Ascending aorta (tissue), 2 donors: ENCODE data around the gene KIAA0825. TPM values are rescaled to one million over a fixed set of nuclear protein-coding genes. Genes with fewer than 3 reads are reported as not detected.
A peak's percentile ranks its signal among the peaks of the same experiment; 100 is the strongest.

Experiments used
- DNase-seq, 2 donors: peaks; one replicate each; pipeline ENCODE4 v3.0.0-alpha.2; 2019; ENCODE audit warnings: low spot score in 2 of 2
- H3K27ac ChIP-seq, 2 donors: fragments of 200-600 bp; sonication (generic); one replicate each; pipeline ENCODE4 v1.5.1; 2016 to 2017; ENCODE audit warnings: mild to moderate bottlenecking in 1 of 2
- H3K27me3 ChIP-seq: fragments of 200-600 bp; sonication (generic); one replicate; pipeline ENCODE4 v1.5.1; 2017
- H3K36me3 ChIP-seq, 2 donors: fragments of 200-600 bp; sonication (generic); one replicate each; pipeline ENCODE4 v1.5.1; 2016
- H3K4me1 ChIP-seq, 2 donors: fragments of 200-600 bp; sonication (generic); one replicate each; pipeline ENCODE4 v1.5.1; 2016 to 2017; ENCODE audit warnings: mild to moderate bottlenecking in 1 of 2
- H3K4me3 ChIP-seq, 2 donors: fragments of 200-600 bp; sonication (generic); one replicate each; pipeline ENCODE4 v1.5.1; 2016 to 2017; ENCODE audit warnings: mild to moderate bottlenecking in 1 of 2
- H3K9me3 ChIP-seq, 2 donors: fragments of 200-600 bp; sonication (generic); one replicate each; pipeline ENCODE4 v1.5.1; 2016
- intact Hi-C: fragments of 100-400 bp; cut with DNase I; formaldehyde crosslinking; loops from one replicate; pipeline ENCODE4 v1.15.1; 2023
- total RNA-seq: library from RNA; depleted of rRNA; stranded (reverse); fragments of >200 nt; gene quantifications from one replicate; pipeline ENCODE4 v1.1.0, GENCODE V29; 2016
- TF ChIP-seq, protein P1 (sequence below), 3 experiments: fragments of 200-600 bp in 2 of 3; fragments of 450-650 bp in 1 of 3; sonication (generic) in 2 of 3; IDR thresholded peaks; one replicate each; pipeline ENCODE4 v1.5.1; 2016 to 2019; ENCODE audit warnings: antibody characterized with exemption in 3 of 3, mild to moderate bottlenecking in 1 of 3, moderate library complexity in 1 of 3

KIAA0825 gene
- total RNA-seq, 1 donor from 2014 or later: 2.4 TPM

GRCh38 chr5:94627191-94627590, 8.8 kb upstream of the KIAA0825 start:
- no peaks in the 10 kb centered on the region for H3K27me3 ChIP-seq
- TF ChIP-seq, protein P1, sequence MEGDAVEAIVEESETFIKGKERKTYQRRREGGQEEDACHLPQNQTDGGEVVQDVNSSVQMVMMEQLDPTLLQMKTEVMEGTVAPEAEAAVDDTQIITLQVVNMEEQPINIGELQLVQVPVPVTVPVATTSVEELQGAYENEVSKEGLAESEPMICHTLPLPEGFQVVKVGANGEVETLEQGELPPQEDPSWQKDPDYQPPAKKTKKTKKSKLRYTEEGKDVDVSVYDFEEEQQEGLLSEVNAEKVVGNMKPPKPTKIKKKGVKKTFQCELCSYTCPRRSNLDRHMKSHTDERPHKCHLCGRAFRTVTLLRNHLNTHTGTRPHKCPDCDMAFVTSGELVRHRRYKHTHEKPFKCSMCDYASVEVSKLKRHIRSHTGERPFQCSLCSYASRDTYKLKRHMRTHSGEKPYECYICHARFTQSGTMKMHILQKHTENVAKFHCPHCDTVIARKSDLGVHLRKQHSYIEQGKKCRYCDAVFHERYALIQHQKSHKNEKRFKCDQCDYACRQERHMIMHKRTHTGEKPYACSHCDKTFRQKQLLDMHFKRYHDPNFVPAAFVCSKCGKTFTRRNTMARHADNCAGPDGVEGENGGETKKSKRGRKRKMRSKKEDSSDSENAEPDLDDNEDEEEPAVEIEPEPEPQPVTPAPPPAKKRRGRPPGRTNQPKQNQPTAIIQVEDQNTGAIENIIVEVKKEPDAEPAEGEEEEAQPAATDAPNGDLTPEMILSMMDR (IDR thresholded peaks at IDR 0.05): no peak

DNA sequence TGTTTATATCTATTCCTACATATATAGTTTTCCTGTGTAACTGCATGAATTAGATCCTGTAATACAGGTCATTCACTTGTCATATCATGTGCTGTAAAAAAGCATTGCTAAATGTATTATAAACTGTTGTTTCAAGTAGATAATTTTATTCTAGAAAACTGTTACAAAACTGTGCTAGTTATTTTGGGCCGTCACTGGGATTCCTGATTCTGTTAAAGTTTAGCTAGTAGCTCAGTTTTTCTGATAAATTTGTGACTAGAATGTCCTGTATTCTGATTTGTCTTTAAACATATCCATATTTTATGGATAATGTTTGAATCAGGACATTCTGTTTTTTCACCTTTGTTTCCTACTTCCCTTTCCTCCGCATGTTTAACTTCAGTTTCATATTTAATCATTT, 5.5 kb upstream of the KIAA0825 start:
- TF ChIP-seq, protein P1 (IDR thresholded peaks at IDR 0.05): no peak
- H3K27me3 ChIP-seq: no peaks in the 10 kb centered on the region
- H3K27ac ChIP-seq: no peak overlapping the region
- DNase-seq: no peak
- no peaks in the 10 kb centered on the region for H3K36me3 ChIP-seq
- no peak overlapping the region for H3K4me3 ChIP-seq
- peaks cover 0 to 4% of the 10 kb centered on the region in 2 donors for H3K4me1 ChIP-seq
- no peaks in the 10 kb centered on the region for H3K9me3 ChIP-seq
- intact Hi-C loops: no loop called here

More at GRCh38 chr5:94627191-94627590, 8.8 kb upstream of the KIAA0825 start:
- Histone ChIP-seq H3K36me3 (peaks cover 18 to 19% of the 10 kb centered on the region in 2 donors), H3K27ac (no peak overlapping the region), H3K9me3 (no peaks in the 10 kb centered on the region), H3K4me1 (no peaks in the 10 kb centered on the region), H3K4me3 (no peak overlapping the region)
- intact Hi-C loops: no loop called here
- no peak for DNase-seq

GRCh38 chr5:94623011-94623410, 4.6 kb upstream of the KIAA0825 start:
- intact Hi-C loops: no loop called here
- Histone ChIP-seq H3K27ac (no peak overlapping the region), H3K4me3 (no peak overlapping the region), H3K27me3 (no peaks in the 10 kb centered on the region), H3K9me3 (no peaks in the 10 kb centered on the region), H3K36me3 (no peaks in the 10 kb centered on the region), H3K4me1 (peaks cover 0 to 4% of the 10 kb centered on the region in 2 donors)
- DNase-seq: no peak
- TF ChIP-seq, protein P1 (IDR thresholded peaks at IDR 0.05): no peak

GRCh38 chr5:94621763-94622162, 3.4 kb upstream of the KIAA0825 start:
- no peaks in the 10 kb centered on the region for H3K36me3 ChIP-seq
- peaks cover 0 to 12% of the 10 kb centered on the region in 2 donors for H3K4me1 ChIP-seq
- intact Hi-C loops: no loop called here
- TF ChIP-seq, protein P1 (IDR thresholded peaks at IDR 0.05): no peak
- no peak overlapping the region for H3K4me3 ChIP-seq
- no peaks in the 10 kb centered on the region for H3K9me3 ChIP-seq
- no peak overlapping the region for H3K27ac ChIP-seq
- DNase-seq: no peak
- H3K27me3 ChIP-seq: no peaks in the 10 kb centered on the region

DNA sequence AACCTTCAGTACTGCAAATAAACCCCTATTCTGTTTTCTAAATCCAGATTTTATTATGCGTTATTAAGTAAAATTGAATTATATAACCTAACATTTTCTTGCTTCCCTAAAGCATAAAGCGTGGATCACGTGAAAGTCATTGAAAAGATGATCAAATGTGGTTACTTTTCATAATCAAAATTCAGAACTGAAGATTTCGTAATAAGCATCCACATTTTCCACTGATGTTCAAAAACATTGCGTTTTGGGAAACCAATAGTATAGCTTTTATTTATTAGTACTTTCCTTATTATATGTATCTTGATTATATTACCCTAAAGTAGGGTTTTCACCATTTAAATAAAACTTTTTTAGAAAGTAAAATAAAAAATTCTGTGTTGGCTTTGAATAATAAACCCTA, 1.9 kb upstream of the KIAA0825 start:
- no peaks in the 10 kb centered on the region for H3K27me3 ChIP-seq
- no peak overlapping the region for H3K27ac ChIP-seq
- no peak for DNase-seq
- intact Hi-C loops: no loop called here
- H3K36me3 ChIP-seq: no peaks in the 10 kb centered on the region
- no peaks in the 10 kb centered on the region for H3K9me3 ChIP-seq
- H3K4me3 ChIP-seq: no peak overlapping the region
- H3K4me1 ChIP-seq: peaks cover 0 to 12% of the 10 kb centered on the region in 2 donors
- TF ChIP-seq, protein P1 (IDR thresholded peaks at IDR 0.05): no peak

GRCh38 chr5:94618029-94618492, 343 bp downstream of the KIAA0825 start:
- TF ChIP-seq, protein P1 (IDR thresholded peaks at IDR 0.05): no peak
- no peaks in the 10 kb centered on the region for H3K27me3 ChIP-seq
- peak overlapping the region; percentile 31 to 44 for H3K27ac ChIP-seq
- intact Hi-C loops: no loop called here
- H3K4me3 ChIP-seq: peak overlapping the region; percentile 82 to 98
- no peaks in the 10 kb centered on the region for H3K9me3 ChIP-seq
- no peaks in the 10 kb centered on the region for H3K36me3 ChIP-seq
- peaks cover 0 to 12% of the 10 kb centered on the region in 2 donors for H3K4me1 ChIP-seq
- DNase-seq: peak in 1 of 2 donors; percentile 66
